G401.6 (cell line): ENCODE results near the gene TBATA.

Source experiments
- FAIRE-seq: peaks from 2 replicates; lab custom pipeline; 2012; peaks lifted over from hg19 to GRCh38; lab: Jason Lieb, UNC

The TBATA gene, protein sequence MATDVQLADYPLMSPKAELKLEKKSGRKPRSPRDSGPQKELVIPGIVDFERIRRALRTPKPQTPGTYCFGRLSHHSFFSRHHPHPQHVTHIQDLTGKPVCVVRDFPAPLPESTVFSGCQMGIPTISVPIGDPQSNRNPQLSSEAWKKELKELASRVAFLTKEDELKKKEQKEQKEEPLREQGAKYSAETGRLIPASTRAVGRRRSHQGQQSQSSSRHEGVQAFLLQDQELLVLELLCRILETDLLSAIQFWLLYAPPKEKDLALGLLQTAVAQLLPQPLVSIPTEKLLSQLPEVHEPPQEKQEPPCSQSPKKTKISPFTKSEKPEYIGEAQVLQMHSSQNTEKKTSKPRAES

DNA sequence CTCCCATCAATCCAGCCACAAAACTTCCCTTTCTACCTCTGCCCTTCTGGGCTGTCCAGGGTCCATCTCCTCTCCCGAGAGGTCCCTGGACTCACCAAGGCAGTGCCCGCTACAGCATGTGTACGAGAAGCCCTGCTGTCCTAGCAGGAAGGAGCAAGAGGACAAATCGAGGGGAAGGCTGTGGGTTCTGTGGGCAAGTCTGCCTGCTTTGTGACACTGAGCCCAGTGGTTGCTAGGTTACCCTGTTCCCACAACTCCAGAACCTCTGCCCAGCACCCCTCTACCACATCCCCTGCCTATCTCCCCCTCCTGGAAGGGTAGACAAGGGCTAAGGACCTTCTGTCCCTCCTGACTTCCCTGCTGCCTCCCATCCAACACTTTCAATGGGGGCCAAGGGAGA is at the start of gene TBATA:
TBATA (minus strand) TSS at position 188 of the 400 bp plus-strand sequence. CDS start 1,998 bp downstream, outside the sequence.
- FAIRE-seq = no peak

DNA sequence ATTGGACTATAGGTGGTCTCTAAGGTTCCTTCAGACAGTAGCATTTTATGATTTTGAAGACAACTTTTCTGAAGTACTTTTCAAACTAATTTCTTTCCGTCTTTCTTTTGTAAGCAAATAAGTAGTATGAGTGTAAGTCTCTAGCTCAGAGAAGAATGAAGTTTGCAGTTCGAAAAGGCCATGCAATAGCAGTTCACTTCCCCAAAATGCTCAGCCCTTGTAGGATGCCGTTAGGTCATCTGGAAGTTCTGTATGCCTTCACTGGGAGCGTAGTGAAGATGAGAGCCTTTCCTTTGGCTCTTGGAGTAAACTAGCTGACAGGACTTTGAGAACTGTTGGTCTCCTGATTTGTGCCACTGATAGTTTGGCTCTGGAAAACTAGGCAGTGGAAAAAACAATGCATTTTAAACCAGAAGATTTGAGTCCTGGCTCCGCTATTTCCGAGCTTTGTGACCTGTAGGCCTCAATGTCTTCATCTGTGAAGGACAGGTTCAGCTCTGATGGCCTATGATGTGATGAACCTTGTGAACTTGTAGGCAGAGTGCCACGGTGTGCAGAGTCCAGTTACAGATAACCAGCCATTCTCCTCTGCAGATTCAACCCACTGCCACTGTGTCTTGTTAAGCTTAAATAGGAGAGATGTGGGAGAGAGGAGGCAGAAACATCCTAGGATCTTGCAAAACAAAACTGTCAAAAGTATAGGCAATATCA is 49.4 kb upstream of the TBATA start:
- no peak for FAIRE-seq

DNA sequence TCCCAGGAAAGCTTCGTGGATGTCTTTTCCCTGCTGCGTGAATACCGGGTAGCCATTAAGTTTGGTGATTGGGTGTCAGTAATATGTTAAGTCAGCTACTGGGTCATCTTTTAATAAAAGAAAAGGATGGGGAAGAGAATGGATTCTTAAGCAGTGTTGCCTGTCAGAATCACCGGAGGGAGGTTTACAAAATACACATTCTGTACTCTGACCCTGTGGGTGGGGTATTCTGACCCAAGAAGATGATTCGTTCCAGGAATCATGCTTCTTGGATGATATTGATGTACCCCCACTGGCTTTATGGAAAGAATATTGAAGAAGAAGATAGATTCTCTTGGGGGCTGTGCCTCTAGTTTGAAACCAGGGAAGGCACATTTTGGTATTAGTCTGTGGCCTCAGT is 48.8 kb upstream of the TBATA start:
- FAIRE-seq = no peak

DNA sequence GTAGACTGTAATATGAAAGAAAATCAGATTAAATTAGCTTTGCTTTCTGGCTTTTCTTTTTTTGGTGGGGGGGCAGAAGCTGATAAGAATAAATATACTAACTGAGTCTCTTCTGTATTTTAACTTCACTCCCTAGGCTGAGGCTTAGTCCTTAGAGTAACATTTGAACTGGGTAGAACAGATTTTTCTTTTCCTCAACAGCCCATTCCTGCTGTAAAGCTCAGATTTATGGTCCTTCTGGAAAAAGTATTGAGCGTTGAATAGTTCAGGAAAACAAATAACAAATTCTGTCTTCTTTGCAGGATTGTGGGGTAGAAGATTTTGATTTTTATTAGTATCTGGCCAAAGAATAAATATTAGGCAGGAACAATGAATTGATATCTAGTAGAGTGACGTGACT is 48.4 kb upstream of the TBATA start:
- no peak for FAIRE-seq

DNA sequence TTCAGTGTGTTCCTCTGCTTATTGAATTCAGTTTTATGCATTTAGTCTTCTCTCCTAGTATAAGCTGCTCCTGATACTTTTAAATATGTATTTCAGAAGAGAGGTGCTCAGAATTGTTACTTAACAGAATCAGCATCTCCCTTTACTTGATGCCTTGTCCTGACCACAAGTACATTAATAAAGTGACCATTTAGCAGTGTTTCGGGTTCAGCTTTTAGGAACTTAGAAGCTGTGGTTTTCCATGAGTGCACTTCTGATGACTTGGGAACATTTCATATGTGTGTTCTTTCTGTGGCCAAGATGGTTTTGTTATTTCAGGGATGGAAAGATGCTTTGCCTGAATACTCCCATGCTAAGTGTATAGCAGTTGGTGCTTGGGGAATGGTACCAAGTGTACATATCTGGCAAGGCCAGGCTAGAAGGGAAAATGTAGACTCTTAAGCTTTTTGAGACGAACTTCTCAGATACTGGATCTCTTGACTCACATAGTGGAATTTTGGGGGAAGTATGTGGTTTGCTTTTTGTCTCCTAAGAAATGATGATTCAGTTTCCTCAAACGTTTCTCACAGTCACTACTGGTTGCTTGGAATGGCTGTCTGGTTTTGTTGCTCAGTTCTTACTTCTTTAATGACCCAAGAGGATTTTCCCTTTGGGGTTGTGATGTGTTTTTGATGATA is 47.8 kb upstream of the TBATA start:
- FAIRE-seq = no peak

DNA sequence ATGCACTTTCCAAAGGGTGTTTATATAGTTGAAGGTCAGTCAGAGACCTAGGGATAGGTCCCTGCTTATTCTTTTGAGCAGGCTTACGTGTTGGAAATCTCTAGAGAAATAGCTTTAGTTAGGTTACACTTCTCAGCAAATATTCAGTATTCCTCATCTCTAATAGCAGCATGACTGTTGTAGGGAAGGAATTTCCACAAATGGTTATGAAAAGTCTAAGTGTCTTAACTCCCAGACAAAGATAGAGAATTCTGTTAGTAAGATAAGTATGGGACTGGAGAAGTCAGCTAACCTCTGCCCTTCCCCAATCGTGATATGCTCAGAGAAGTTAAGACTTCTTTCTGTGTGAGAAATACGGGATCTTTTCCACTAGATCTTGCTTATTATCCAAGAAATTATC is 47.0 kb upstream of the TBATA start:
- FAIRE-seq = no peak

DNA sequence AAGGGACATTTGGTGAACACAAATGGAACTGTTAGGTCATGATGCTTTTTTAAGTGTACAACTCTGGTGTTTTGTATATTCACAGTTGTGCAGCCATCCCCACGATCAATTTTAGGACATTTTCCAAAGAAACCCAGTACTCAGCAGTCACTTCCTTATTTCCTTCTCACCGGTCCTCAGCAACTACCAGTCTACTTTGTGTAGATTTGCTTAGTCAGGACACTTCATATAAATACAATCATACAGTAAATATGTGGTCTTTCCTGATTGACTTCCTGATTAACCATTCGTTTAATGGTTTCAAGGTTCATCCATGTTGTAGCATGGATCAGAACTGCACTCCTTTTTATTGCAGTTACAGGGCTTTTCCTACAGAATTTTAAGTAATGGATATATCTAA is 45.0 kb upstream of the TBATA start:
- FAIRE-seq = no peak

DNA sequence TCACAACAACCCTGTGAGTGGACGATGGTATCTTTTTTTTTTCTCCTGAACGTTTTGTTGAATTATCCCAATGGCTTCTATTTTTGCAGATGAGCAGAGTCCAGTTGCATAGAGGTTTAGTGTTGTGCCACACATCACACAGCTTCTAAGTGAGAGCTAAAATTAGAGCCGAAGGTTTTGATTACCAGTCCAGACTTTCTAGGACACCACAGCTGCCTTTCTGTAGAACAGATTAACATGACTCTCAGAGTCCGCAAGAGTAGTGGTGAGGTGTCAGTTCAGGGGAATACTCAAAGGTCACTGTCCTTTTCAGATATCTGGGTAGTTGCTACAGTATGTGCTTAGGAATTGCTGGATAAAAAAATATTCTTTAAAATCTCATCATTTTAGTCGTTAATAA is 44.4 kb upstream of the TBATA start:
- no peak for FAIRE-seq

DNA sequence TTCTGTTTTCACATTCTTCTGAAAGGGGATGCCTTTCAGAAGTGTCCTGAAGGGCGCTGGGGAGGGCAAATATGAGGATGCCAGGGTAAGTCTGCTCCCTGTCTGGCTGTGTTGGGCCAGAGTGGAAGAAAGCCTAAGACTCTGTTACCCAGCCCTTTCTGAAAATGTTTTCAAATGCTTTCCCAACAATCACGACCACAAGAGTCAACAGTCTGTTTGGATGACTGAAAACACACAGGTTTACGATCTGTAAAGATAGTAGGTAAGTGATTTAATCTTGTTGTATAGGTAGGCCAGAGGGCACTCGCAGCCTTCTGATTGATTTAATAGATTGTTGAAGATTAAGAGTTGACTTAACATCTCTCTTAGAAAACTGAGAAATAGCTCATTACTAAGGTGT is 43.7 kb upstream of the TBATA start:
- FAIRE-seq = no peak

DNA sequence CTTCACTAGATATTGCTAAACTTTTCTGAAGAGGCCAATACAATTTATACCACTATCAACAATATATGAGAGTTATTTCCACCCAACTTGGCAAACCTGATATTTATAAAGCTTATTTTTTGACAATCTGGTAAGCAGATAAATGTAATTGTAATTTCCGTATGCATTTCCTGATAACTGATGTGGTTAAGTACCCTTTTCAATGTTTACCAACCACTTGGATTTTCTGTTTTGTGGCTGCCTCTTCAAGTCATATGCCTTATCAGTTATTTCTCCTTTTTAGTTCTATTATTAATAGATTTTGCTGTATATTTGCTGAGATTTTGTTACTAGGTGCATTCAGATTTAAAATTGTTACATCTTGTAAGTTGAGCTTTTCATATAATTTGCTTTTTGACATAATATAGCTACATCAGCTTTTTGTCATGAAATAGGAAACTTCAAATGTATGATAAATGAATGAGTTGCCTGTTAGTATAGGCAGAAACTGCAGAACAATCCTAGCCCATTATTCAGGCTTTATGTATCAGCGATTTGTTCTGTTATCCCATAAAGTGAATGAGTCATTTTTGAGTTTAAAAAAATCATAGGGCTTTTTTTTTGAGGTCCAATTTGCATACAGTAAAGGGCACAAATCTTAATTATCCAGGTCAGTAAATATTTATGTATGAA is 42.0 kb upstream of the TBATA start:
- FAIRE-seq = no peak

DNA sequence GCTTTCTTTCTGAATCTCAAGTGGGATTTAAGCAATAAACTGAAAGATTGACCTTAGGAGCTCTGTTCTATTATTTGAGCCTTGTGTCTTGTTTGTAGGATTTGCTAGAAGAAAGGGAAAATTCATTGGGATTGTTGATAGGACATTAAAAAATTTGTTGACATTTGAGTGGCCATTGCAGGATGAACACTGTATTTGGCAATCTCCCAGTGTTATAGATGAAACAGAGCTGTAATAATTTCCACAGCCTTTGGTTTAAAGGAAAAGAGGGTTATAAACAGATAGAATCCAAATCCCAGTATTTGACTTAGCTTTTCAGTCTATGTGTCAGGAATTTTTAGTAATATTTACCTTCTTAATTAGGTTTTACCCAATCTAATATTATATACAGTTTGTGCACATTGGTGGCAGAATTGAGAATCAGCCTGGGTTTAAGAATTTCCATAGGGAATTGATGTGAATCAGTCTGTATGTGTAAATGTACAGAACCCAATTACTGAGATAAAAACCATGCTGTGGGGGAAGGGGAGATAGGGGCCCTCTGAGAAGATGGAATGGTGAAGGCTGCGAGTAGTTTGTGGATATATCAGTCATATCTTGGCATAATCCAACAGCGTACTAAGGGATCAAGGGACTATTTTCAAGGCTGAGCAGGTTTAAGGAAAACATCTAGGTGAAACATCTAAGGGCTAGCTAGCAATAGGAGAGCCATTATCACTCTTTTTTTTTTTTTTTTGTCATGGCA is 37.1 kb upstream of the TBATA start:
- no peak for FAIRE-seq

DNA sequence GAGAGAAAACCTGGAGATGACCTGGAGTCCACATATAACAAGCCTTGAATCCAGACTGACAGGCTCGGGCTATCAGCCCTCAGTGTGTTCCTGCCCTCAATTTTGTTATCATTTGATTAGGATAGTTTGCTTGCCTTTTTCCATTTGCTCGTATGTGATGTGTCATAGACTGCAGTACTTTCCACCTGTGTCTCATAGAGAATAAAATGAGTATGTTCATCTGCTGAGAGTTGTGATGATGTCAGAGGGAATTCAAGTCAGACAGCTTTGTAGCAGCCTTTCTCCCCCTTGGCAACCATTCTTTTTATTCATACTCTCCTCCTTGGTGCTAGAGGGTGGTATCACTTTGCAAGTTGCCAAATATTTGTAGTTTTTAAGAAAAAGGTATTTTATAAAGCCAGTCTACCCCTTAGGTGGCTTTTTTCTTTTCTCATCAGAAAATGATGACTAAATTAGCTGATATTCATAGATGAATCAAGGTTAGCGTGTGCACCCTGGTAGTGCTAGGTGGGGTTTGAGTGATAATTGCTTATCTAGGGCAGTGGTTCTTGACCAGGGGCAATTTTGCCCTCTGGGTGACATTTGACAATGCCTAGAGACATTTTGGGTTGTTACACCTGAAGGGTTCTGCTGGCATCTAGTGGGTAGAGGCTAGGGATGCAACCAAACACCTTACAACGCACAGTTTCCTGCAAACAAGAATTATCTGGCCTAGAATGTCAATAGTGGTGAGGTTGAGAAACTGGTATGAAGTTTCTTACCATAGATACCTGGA is 36.0 kb upstream of the TBATA start:
- no peak for FAIRE-seq

DNA sequence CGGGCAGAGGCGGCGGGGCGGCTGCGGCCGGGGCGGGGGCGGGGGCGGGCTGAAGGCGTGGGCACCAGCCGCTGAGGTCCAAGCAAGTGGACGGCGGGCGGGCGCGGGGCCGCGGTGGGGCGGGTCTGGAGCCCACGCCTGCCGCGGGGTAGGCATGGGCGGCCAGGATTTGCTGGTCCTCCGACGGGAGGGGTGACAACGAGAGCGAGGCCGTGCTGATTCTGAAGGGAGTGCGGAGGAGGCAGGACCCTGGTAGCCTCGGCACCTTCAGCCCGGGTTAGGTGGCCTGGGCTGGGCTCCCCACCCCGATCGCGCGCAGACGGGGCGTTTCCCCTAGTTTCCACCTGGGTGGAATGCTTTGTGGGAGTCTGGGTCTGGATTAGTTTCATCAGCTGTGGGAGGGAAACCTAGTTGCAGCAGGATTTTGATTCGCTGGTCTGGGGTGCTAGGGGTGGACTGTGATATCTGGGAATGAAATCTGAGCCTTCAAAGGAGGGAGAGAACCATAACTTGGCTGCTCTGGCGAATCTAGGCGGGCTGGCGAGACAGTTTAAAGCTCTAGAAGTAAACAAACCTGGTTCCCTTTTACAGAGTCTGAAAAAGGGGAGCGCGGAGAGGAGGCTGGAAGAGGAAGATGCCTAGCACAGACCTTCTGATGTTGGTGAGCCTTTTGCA is 31.2 kb upstream of the TBATA start:
- FAIRE-seq = peak; percentile 97

DNA sequence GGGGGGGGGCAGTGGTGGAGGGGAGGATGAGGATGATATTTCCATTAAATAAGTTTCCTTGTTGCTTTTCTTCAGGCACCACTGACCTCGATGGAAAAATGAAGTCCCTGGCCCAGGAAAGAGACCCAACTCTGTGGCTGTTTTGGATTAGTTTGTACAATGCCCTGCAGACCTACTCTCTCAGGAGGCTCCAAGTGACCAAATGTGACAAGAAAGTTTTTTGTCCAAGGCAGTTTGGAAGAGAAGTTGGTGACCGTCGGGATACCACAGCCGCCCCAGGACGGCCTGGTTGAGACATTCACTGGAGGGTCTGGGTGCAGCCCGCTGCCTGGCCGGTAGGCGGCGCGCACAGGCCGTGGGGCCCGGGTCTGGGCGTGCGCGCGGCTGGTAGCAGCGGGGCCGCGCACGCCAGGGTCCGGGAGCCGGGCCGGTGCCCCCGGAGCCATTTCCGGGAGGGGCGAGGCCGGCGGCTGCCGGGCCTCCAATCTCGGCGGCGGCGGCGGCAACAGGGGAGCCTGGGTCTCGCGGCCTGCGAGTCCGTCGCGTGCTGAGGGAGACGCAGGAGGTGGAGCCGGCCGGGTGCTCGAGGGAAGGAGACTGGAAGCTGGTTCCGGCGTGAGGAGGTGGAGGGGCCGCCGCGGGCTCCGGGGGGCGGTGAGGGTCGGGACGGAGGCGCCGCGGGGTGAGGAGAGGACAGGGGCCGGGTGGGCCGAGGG is 30.5 kb upstream of the TBATA start, which contains the start of gene SGPL1:
SGPL1 (plus strand) TSS at position 445 of the 716 bp plus-strand sequence. CDS start 906 bp downstream, outside the sequence.
- no peak for FAIRE-seq

DNA sequence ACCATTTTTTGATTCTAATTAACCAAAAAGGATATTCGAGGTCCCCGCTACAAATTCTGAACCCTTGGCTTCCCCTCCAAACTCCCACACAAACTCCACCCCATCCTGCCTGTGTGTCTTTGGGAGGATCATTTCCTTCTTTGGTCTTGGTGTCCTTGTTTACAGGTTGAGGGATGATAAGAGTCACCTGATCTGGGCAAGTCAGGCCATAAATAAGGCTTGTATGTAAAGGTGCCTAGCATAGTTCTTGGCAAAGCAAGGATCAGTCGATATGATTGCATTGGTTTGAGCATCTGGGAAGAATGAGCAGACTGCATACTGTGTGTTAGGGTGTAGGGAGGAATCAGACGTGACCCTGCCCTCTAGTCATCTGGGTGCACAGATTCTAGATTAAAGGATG is 28.9 kb upstream of the TBATA start:
- FAIRE-seq = no peak

DNA sequence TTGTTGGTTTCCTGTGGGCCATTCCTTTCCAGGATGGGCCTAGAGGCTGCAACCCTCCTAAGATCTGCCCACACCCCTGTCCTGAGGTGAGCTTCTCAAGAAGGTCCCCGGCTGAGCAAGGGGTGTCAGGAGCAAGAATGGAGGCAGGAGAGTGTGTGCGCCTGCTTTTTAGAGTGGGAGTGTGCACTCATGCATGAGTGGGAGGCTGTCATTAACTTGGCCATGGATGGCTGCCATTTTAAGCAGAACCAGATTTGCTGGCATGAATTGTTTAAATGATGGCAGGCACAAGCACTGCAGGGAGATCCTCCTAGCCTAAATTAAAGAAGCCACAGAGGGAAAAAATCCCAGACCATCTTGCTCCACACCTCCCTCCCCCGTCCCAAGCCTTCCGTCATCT is 27.6 kb upstream of the TBATA start:
- FAIRE-seq = no peak

DNA sequence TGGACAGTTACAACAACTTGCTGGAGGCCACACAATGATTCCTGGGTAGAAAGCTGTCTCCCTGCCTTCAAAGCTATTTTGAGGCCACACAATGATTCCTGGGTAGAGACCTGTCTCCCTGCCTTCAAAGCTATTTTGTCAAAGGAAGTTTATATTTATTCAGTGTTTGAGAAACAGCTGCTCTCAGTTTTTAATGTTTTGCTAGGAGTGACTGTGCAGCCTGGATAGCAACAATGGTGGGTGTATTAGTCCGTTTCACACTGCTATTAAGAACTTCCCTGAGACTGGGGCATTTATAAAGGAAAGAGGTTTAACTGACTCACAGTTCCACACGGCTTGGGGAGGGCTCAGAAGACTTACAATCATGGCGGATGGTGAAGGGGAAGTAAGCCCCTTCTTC is 26.7 kb upstream of the TBATA start:
- no peak for FAIRE-seq

DNA sequence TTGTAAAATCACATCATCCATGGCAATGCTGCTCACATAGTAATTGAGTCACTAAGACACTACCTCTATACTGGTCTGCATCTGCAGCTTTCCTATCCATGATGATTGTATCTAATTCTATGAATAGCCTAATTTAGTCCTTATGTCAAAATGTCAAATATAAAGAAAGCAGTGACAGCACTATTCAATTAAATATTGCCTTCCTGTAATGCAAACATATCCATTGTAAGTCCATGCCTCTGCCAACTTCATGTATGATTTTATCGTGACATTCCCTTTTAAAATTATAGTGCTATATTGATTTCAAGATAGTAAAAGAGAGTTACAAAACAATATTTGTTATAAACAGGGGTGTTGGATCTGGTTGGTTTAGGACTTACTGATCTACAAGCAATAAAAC is 25.8 kb upstream of the TBATA start:
- no peak for FAIRE-seq

DNA sequence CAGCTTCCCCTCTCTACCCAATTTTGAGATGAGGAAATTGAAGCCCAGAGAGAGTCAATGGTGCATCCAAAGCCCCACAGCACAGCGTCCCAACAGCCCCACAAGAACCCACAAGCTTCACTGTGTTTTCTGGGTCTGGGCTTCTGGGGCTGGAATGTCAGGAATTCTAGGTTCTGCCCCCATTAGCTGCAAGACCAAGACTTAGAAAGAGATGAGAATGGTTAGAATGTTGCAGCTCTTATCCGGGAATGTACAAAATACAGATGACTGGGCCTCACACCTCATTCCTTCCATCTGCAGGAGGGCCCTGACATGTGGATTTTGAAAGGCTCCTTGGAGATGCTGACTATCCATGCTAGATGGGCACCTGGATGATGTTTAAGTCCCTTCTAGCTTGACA is 24.5 kb upstream of the TBATA start:
- no peak for FAIRE-seq
